Vagina (tissue), 2 donors: ENCODE measurements around the gene RTN3.

Experiments used
- POLR2A ChIP-seq, 2 donors: fragments of 450-650 bp; IDR thresholded peaks; one replicate each; pipeline ENCODE4 v1.6.1; 2017; ENCODE audit warnings: antibody characterized with exemption in 2 of 2, mild to moderate bottlenecking in 2 of 2, moderate library complexity in 2 of 2
- TF ChIP-seq, protein P1 (sequence below), 3 experiments: fragments of 450-650 bp in 2 of 3; fragments of 200-600 bp in 1 of 3; sonication (generic) in 1 of 3; IDR thresholded peaks; one replicate each; pipeline ENCODE4 v1.5.1; 2017 to 2019; ENCODE audit warnings: antibody characterized with exemption in 3 of 3, mild to moderate bottlenecking in 2 of 3, moderate library complexity in 2 of 3

- TF ChIP-seq, protein P1, sequence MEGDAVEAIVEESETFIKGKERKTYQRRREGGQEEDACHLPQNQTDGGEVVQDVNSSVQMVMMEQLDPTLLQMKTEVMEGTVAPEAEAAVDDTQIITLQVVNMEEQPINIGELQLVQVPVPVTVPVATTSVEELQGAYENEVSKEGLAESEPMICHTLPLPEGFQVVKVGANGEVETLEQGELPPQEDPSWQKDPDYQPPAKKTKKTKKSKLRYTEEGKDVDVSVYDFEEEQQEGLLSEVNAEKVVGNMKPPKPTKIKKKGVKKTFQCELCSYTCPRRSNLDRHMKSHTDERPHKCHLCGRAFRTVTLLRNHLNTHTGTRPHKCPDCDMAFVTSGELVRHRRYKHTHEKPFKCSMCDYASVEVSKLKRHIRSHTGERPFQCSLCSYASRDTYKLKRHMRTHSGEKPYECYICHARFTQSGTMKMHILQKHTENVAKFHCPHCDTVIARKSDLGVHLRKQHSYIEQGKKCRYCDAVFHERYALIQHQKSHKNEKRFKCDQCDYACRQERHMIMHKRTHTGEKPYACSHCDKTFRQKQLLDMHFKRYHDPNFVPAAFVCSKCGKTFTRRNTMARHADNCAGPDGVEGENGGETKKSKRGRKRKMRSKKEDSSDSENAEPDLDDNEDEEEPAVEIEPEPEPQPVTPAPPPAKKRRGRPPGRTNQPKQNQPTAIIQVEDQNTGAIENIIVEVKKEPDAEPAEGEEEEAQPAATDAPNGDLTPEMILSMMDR (IDR thresholded peaks at IDR 0.05): no peak
- peak in 1 of 2 donors; percentile 13 for TF ChIP-seq POLR2A (IDR thresholded peaks at IDR 0.05)
Observed at GRCh38 chr11:63763496-63764339, 82.4 kb downstream of the RTN3 start.
